HCT116 (cell line): ENCODE data around the gene PIMREG. TPM values are rescaled to one million over a fixed set of nuclear protein-coding genes. Genes with fewer than 3 reads are reported as not detected.

Experiments
- ATAC-seq: fragments of 200-7000 bp; cut with Tn5 transposase; 2 replicates; pipeline ENCODE4 v1.9.1; 2020; ENCODE audit warnings: mild to moderate bottlenecking, moderate library complexity
- BruUV-seq: library from RNA; stranded (reverse); fragments of 400-500 nt; replicated peaks from 2 replicates; lab custom pipeline; 2021; lab: Mats Ljungman, UMichigan
- CTCF ChIA-PET: fragments of 300-600 bp; sonication (Branson Sonifier 250); formaldehyde crosslinking; loops from one replicate; lab custom pipeline; 2021; ENCODE audit warnings: antibody characterized with exemption; lab: Charles Lee
- POLR2A ChIA-PET: fragments of 300-600, 350-600 bp; sonication (Branson Sonifier 250); formaldehyde crosslinking; loops from one replicate; lab custom pipeline; 2021; ENCODE audit warnings: antibody characterized with exemption; lab: Charles Lee
- RAD21 ChIA-PET, 2 experiments: fragments of 300-600 bp; sonication (Branson Sonifier 250); formaldehyde crosslinking; loops; one replicate each; lab custom pipeline; 2023; ENCODE audit warnings: low total read pairs in 2 of 2; ENCODE audit not compliant: uncharacterized antibody in 2 of 2, unreplicated experiment in 2 of 2, low non-redundant PET in 1 of 2; lab: Charles Lee
- DNase-seq: peaks from one replicate; pipeline ENCODE4 v3.0.0-alpha.2; 2010; ENCODE audit warnings: low read depth, low spot score
- H2AFZ ChIP-seq: fragments of 200-600 bp; shearing (Covaris generic), sonication (generic); 2 replicates; pipeline ENCODE4 v1.6.1; 2017; ENCODE audit warnings: low read depth, mixed run types, mixed read lengths, antibody characterized with exemption, low read length; ENCODE audit not compliant: poor library complexity, severe bottlenecking
- H3K27ac ChIP-seq: 2 replicates; pipeline ENCODE4 v1.5.1; 2012; ENCODE audit warnings: low read depth, low read length
- H3K27me3 ChIP-seq: fragments of 200-600 bp; sonication (generic); 2 replicates; pipeline ENCODE4 v1.6.1; 2016; ENCODE audit warnings: mixed run types, low read length, mixed read lengths; ENCODE audit not compliant: insufficient read depth
- H3K36me3 ChIP-seq, 2 experiments: fragments of 200-500 bp in 1 of 2; fragments of 200-600 bp in 1 of 2; sonication (Bioruptor generic) in 1 of 2; sonication (generic) in 1 of 2; 2 replicates each; pipeline versions ENCODE4 v1.5.1 to v1.6.1; 2014 to 2016; ENCODE audit warnings: low read length in 2 of 2, inconsistent platforms in 1 of 2, mixed read lengths in 1 of 2, mixed run types in 1 of 2; ENCODE audit not compliant: insufficient read depth in 2 of 2, control insufficient read depth in 1 of 2
- H3K4me1 ChIP-seq, 2 experiments: fragments of 200-600 bp in 1 of 2; sonication (generic) in 1 of 2; 2 replicates each; pipeline versions ENCODE4 v1.5.1 to v1.6.1; 2012 to 2017; ENCODE audit warnings: low read length in 2 of 2, inconsistent platforms in 1 of 2, mild to moderate bottlenecking in 1 of 2, mixed read lengths in 1 of 2, mixed run types in 1 of 2, moderate library complexity in 1 of 2; ENCODE audit not compliant: insufficient read depth in 2 of 2, control insufficient read depth in 1 of 2
- H3K4me2 ChIP-seq: fragments of 200-600 bp; sonication (generic); 2 replicates; pipeline ENCODE4 v1.6.1; 2017; ENCODE audit warnings: mixed run types, low read length, mixed read lengths
- H3K4me3 ChIP-seq, 2 experiments: fragments of 200-600 bp in 1 of 2; sonication (generic) in 1 of 2; replicated peaks in 1 of 2; 2 replicates each; pipeline ENCODE4 v1.5.1; 2011 to 2016; ENCODE audit warnings: low read length in 2 of 2, control low read depth in 1 of 2, low read depth in 1 of 2, mild to moderate bottlenecking in 1 of 2, mixed read lengths in 1 of 2, mixed run types in 1 of 2
- H3K79me2 ChIP-seq: fragments of 200-600 bp; sonication (generic); 2 replicates; pipeline ENCODE4 v1.6.1; 2017; ENCODE audit warnings: mild to moderate bottlenecking, mixed run types, low read length, moderate library complexity, mixed read lengths; ENCODE audit not compliant: insufficient read depth
- H3K9ac ChIP-seq: fragments of 200-600 bp; sonication (generic); 2 replicates; pipeline ENCODE4 v1.6.1; 2016; ENCODE audit warnings: low read length, mixed read lengths
- H3K9me2 ChIP-seq: fragments of 200-600 bp; sonication (generic), shearing (Covaris generic); 2 replicates; pipeline ENCODE4 v1.6.1; 2017; ENCODE audit warnings: mixed run types, mild to moderate bottlenecking, moderate library complexity; ENCODE audit not compliant: insufficient read depth
- H3K9me3 ChIP-seq, 2 experiments: fragments of 200-500 bp in 1 of 2; fragments of 200-600 bp in 1 of 2; sonication (Bioruptor generic) in 1 of 2; sonication (generic) in 1 of 2; 2 replicates each; pipeline ENCODE4 v1.6.1; 2014 to 2017; ENCODE audit warnings: low read length in 2 of 2, mixed read lengths in 2 of 2, inconsistent platforms in 1 of 2, low read depth in 1 of 2, mild to moderate bottlenecking in 1 of 2, mixed run types in 1 of 2, moderate library complexity in 1 of 2; ENCODE audit not compliant: control insufficient read depth in 1 of 2, insufficient read depth in 1 of 2
- H4K20me1 ChIP-seq: fragments of 200-600 bp; sonication (generic), shearing (Covaris generic); 2 replicates; pipeline ENCODE4 v1.6.1; 2017; ENCODE audit warnings: mixed run types, mild to moderate bottlenecking, moderate library complexity; ENCODE audit not compliant: insufficient read depth
- CBX3 ChIP-seq: IDR thresholded peaks from 2 replicates; pipeline ENCODE4 v1.6.1; 2012; ENCODE audit warnings: low read depth
- CEBPB ChIP-seq: IDR thresholded peaks from 2 replicates; pipeline ENCODE4 v1.6.1; 2012; ENCODE audit warnings: low read depth
- EZH2phosphoT487 ChIP-seq: fragments of 200-600 bp; IDR thresholded peaks from 2 replicates; pipeline ENCODE4 v1.6.1; 2018; ENCODE audit warnings: antibody characterized with exemption, borderline replicate concordance
- FOSL1 ChIP-seq: IDR thresholded peaks from 2 replicates; pipeline ENCODE4 v1.6.1; 2012; ENCODE audit warnings: low read depth
- MAX ChIP-seq: IDR thresholded peaks from 2 replicates; pipeline ENCODE4 v1.6.1; 2012
- POLR2A ChIP-seq: IDR thresholded peaks from 2 replicates; pipeline ENCODE4 v1.7.0; 2011; ENCODE audit warnings: borderline replicate concordance; ENCODE audit not compliant: insufficient read depth, insufficient read length; ENCODE audit errors: extremely low read depth
- RAD21 ChIP-seq: IDR thresholded peaks from 2 replicates; pipeline ENCODE4 v1.6.1; 2012; ENCODE audit warnings: low read depth, mild to moderate bottlenecking
- intact Hi-C: fragments of 100-400 bp; cut with micrococcal nuclease; formaldehyde crosslinking; loops from 2 replicates; pipeline ENCODE4 v1.10.0; 2022
- total RNA-seq: library from RNA; stranded (reverse); gene quantifications from one replicate; pipeline ENCODE4 v1.2.1, GENCODE V29; 2021; ENCODE audit not compliant: unreplicated experiment
- TF ChIP-seq, protein P1 (sequence below): IDR thresholded peaks from 2 replicates; pipeline ENCODE4 v1.6.1; 2012
- TF ChIP-seq, protein P2 (sequence below), 3 experiments: fragments of 200-600 bp in 1 of 3; sonication (generic) in 1 of 3; IDR thresholded peaks in 2 of 3; conservative IDR thresholded peaks in 1 of 3; 2 replicates each; pipeline ENCODE4 v1.5.1; 2012 to 2017; ENCODE audit warnings: low read depth in 2 of 3, low read length in 2 of 3, antibody characterized with exemption in 1 of 3, borderline replicate concordance in 1 of 3, control low read depth in 1 of 3, mild to moderate bottlenecking in 1 of 3, mixed read lengths in 1 of 3, mixed run types in 1 of 3, moderate library complexity in 1 of 3; ENCODE audit not compliant: insufficient read depth in 1 of 3

Gene PIMREG
- total RNA-seq, 1 experiment from 2014 or later = 57.0 TPM

GRCh38 chr17:6423931-6424330 lies 20.3 kb upstream of the PIMREG start:
- Histone ChIP-seq H4K20me1 (no peaks in the 10 kb centered on the region), H3K79me2 (no peaks in the 10 kb centered on the region), H3K9me3 (no peaks in the 10 kb centered on the region), H3K9ac (no peak overlapping the region), H3K4me3 (no peak overlapping the region), H3K4me2 (no peak overlapping the region), H3K9me2 (no peaks in the 10 kb centered on the region), H3K4me1 (peaks cover 0 to 4% of the 10 kb centered on the region in 2 experiments; a peak in 2 of 4 replicates), H3K27ac (no peak overlapping the region), H3K27me3 (peaks cover 5% of the 10 kb centered on the region; the same call in 1 of the 2 replicates), H2AFZ (no peak overlapping the region), H3K36me3 (no peaks in the 10 kb centered on the region)
- DNase-seq (no peak), ATAC-seq (no peak)
- ChIA-PET POLR2A (no interaction called here), CTCF (interaction anchor here (1.5 to 2.2 kb wide), 3 partner anchors 12 to 832 kb away, joined by 4 to 7 read pairs (median 5); no protein-coding TSS in a partner anchor), RAD21 (no interaction called here)
- BruUV-seq = no TSS peak
- intact Hi-C loops = loop anchor here (5.0 kb wide), 1 partner anchor 1177 kb away; no protein-coding TSS in a partner anchor
- no peak for TF ChIP-seq FOSL1
- TF ChIP-seq, protein P1, sequence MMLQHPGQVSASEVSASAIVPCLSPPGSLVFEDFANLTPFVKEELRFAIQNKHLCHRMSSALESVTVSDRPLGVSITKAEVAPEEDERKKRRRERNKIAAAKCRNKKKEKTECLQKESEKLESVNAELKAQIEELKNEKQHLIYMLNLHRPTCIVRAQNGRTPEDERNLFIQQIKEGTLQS = no peak
- TF ChIP-seq EZH2phosphoT487 = no peak
- TF ChIP-seq, protein P2, sequence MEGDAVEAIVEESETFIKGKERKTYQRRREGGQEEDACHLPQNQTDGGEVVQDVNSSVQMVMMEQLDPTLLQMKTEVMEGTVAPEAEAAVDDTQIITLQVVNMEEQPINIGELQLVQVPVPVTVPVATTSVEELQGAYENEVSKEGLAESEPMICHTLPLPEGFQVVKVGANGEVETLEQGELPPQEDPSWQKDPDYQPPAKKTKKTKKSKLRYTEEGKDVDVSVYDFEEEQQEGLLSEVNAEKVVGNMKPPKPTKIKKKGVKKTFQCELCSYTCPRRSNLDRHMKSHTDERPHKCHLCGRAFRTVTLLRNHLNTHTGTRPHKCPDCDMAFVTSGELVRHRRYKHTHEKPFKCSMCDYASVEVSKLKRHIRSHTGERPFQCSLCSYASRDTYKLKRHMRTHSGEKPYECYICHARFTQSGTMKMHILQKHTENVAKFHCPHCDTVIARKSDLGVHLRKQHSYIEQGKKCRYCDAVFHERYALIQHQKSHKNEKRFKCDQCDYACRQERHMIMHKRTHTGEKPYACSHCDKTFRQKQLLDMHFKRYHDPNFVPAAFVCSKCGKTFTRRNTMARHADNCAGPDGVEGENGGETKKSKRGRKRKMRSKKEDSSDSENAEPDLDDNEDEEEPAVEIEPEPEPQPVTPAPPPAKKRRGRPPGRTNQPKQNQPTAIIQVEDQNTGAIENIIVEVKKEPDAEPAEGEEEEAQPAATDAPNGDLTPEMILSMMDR (IDR thresholded peaks at IDR 0.05 in 2 of 3, conservative IDR thresholded peaks at IDR 0.05 in 1 of 3; ENCODE audit: borderline replicate concordance in 1 of 3, insufficient read depth in 1 of 3, low read depth in 2 of 3, low read length in 2 of 3) = no peak
- no peak for TF ChIP-seq POLR2A
- TF ChIP-seq CEBPB = no peak
- no peak for TF ChIP-seq RAD21
- TF ChIP-seq CBX3 = no peak
- TF ChIP-seq MAX = no peak
